Neuron (in vitro differentiated cells): Measurements from ENCODE around the gene TMEM255B.

Experiments used
- H2AFZ ChIP-seq: one replicate; pipeline ENCODE4 v1.6.1; 2013; ENCODE audit warnings: low read depth, mild to moderate bottlenecking, inconsistent platforms, low read length, moderate library complexity
- H3K27me3 ChIP-seq: one replicate; pipeline ENCODE4 v1.6.1; 2013; ENCODE audit warnings: low read length; ENCODE audit not compliant: insufficient read depth
- H3K36me3 ChIP-seq: one replicate; pipeline ENCODE4 v1.6.1; 2013; ENCODE audit warnings: low read length; ENCODE audit not compliant: insufficient read depth
- H3K4me1 ChIP-seq: one replicate; pipeline ENCODE4 v1.6.1; 2013; ENCODE audit warnings: low read length; ENCODE audit not compliant: insufficient read depth
- H3K4me3 ChIP-seq: 2 replicates; pipeline ENCODE4 v1.5.1; 2013; ENCODE audit warnings: mild to moderate bottlenecking, low read length, moderate library complexity
- H3K9me3 ChIP-seq: one replicate; pipeline ENCODE4 v1.6.1; 2013; ENCODE audit warnings: low read length

Gene TMEM255B

DNA sequence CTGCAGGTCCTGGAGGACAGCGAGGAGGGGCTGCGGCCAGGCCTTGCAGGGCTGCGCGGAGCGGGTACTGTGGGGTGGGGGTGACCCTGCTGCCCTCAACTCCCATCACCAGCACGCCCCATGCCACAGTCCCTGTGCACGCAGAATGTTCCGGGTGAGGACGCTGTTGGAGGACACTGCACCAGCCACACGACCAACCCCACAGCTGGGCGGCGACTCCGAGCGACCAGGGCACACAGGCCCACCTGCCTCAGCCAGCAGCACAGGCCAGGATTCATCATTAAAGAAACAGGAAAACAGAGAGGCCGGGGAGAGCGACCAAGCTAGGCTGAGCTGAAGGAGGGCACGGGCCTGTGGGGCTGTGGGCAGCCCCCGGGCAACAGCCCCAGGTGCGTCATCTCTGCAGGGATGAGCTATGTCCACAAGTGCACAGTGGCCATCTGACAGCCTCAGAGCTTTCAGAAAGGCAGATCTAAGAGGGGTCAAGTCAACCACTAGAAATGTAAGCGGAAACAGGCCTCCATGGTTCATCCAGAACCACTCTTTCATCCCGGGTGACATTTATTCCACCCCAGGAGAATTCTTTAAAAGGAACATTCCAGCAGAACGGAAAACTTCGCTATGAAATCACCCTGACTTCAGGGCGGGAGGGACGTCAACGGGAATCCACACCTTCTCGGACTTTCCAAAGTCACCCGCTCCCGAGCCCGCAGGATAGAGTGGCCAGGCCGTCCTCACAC, 103.3 kb downstream of the TMEM255B start:
- Histone ChIP-seq H3K36me3 (no peaks in the 10 kb centered on the region), H3K9me3 (no peaks in the 10 kb centered on the region), H2AFZ (no peak overlapping the region), H3K4me1 (peaks cover 15% of the 10 kb centered on the region), H3K4me3 (no peak overlapping the region), H3K27me3 (no peaks in the 10 kb centered on the region)

- peak overlapping the region; percentile 57 for H2AFZ ChIP-seq
- peak overlapping the region; percentile 58 for H3K4me3 ChIP-seq
- no peaks in the 10 kb centered on the region for H3K27me3 ChIP-seq
- H3K36me3 ChIP-seq, result no peaks in the 10 kb centered on the region
- peaks cover 16% of the 10 kb centered on the region for H3K4me1 ChIP-seq
- H3K9me3 ChIP-seq, result no peaks in the 10 kb centered on the region
Measured at GRCh38 chr13:113862931-113863523, 104.0 kb downstream of the TMEM255B start.

DNA sequence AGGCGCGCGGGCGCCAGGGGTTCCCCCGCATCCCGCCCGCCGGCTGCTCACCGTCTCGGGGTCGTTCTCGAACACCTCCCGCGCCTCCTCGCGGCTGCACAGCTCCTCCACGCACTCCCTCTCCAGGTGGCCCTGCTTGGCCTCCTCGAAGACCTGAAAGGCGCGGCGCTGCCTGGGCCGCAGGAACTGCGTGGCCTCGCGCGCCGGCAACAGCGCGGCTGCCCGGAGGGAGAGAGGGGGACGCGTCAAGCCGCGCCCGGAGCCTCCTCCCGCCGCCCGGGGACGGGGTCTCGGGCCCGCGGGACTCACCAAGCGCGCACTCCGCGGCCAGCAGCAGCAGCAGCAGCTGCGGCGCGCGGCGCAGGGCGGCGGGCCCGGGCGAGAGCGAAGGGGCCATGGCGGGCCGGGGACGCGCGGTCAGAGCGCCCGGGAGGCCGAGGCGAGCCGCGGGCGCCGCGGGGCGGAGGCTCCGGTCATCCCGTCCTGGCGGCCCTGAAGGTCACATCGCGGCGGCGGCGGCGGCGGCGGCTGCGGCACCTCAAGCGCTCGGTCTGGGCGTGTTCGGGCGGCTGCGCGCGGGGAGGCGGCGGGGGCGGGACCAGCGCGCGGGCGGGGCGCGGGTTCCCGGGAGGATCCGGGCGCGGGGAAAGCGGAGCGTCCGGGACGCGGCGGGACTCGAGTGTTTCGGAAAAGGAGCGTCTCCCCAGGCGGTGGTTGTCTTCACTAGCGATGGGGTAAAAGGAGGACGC, 104.7 kb downstream of the TMEM255B start, which contains the start of gene GAS6:
GAS6 (minus strand) TSS at position 553 of the 749 bp plus-strand sequence; CDS start at position 397, 156 bp downstream.
- Histone ChIP-seq H2AFZ (peak within 1 kb of the TSS; percentile 57), H3K4me1 (peaks cover 17% of the 10 kb centered on the region)

GRCh38 chr13:113864273-113864890, 105.4 kb downstream of the TMEM255B start:
- Histone ChIP-seq H3K4me1 (peaks cover 17% of the 10 kb centered on the region), H3K27me3 (no peaks in the 10 kb centered on the region), H3K36me3 (no peaks in the 10 kb centered on the region), H3K4me3 (peak overlapping the region; percentile 58), H3K9me3 (no peaks in the 10 kb centered on the region), H2AFZ (peak overlapping the region; percentile 57)

More for the DNA sequence above, 104.7 kb downstream of the TMEM255B start, which contains the start of gene GAS6:
- no peaks in the 10 kb centered on the region for H3K36me3 ChIP-seq
- no peaks in the 10 kb centered on the region for H3K27me3 ChIP-seq
- H3K4me3 ChIP-seq, result peak within 1 kb of the TSS; percentile 58
- no peaks in the 10 kb centered on the region for H3K9me3 ChIP-seq

DNA sequence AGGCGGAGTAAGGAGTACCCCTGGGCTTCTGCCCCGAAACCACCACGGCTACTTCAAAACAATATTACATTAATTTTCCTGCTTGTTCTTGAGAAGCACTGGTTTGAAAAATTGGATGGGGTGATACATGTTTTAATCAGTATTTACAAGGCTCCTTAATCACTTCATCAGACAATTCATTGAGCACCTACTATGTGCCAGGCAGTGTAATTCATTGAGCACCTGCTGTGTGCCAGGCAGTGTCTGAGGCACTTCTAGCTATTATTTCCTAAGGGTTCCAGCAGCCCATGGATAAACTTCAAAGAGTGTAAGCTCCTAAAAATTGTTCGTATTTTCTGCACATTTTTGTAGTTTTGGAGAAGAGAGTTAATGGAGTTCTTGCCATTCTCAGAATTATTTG, 106.4 kb downstream of the TMEM255B start:
- Histone ChIP-seq H3K27me3 (no peaks in the 10 kb centered on the region), H3K4me1 (peaks cover 15% of the 10 kb centered on the region), H3K9me3 (no peaks in the 10 kb centered on the region), H2AFZ (no peak overlapping the region), H3K4me3 (no peak overlapping the region), H3K36me3 (no peaks in the 10 kb centered on the region)
